Keratinocyte (primary cell): ENCODE results near the gene SEPTIN10.

Experiments used
- EZH2 ChIP-seq: IDR thresholded peaks from one replicate; pipeline ENCODE4 v1.6.1; 2012; ENCODE audit warnings: inconsistent platforms, mild to moderate bottlenecking, low read length, moderate library complexity
- TF ChIP-seq, protein P1 (sequence below), 3 experiments: IDR thresholded peaks in 1 of 3; conservative IDR thresholded peaks in 1 of 3; optimal IDR thresholded peaks in 1 of 3; 2 replicates in 2 of 3; 3 replicates in 1 of 3; pipeline versions ENCODE3 to v1.5.1; 2011; ENCODE audit warnings: low read length in 3 of 3, mild to moderate bottlenecking in 3 of 3, moderate library complexity in 2 of 3, control low read depth in 1 of 3, inconsistent platforms in 1 of 3; ENCODE audit not compliant: insufficient read depth in 2 of 3; ENCODE audit errors: extremely low read depth in 1 of 3

DNA sequence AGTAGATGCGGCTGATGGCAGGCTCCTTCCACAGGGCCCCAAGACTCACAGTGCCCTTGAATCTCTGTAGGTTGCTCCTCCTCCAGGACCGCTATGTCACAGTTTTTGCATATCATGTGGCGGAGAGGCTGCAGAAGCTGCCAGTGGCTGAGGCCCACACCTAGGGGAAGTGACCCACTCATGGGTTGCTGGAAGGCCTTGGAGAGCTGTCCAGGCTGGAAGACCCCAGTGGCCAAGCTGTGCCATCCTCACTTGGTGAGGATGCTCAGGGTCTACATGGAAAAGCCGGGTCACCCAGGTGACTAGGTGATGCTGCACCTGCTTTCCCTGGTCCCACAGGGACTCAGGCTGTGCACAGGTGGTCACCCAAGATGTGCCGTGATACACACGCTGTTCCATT is 90.6 kb downstream of the SEPTIN10 start:
- TF ChIP-seq, protein P1, sequence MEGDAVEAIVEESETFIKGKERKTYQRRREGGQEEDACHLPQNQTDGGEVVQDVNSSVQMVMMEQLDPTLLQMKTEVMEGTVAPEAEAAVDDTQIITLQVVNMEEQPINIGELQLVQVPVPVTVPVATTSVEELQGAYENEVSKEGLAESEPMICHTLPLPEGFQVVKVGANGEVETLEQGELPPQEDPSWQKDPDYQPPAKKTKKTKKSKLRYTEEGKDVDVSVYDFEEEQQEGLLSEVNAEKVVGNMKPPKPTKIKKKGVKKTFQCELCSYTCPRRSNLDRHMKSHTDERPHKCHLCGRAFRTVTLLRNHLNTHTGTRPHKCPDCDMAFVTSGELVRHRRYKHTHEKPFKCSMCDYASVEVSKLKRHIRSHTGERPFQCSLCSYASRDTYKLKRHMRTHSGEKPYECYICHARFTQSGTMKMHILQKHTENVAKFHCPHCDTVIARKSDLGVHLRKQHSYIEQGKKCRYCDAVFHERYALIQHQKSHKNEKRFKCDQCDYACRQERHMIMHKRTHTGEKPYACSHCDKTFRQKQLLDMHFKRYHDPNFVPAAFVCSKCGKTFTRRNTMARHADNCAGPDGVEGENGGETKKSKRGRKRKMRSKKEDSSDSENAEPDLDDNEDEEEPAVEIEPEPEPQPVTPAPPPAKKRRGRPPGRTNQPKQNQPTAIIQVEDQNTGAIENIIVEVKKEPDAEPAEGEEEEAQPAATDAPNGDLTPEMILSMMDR (optimal IDR thresholded peaks at IDR 0.05 in 1 of 3, IDR thresholded peaks at IDR 0.05 in 1 of 3, conservative IDR thresholded peaks at IDR 0.05 in 1 of 3; ENCODE audit: extremely low read depth in 1 of 3, insufficient read depth in 2 of 3, low read length in 3 of 3), result no peak
- no peak for TF ChIP-seq EZH2
